Breast epithelium (tissue), 4 donors: Measurements from ENCODE around the gene EP400. TPM values are rescaled to one million over a fixed set of nuclear protein-coding genes. Genes with fewer than 3 reads are reported as not detected.

Experiments
- DNase-seq, 2 donors: peaks; one replicate each; pipeline ENCODE4 v3.0.0-alpha.2; 2019; ENCODE audit warnings: low spot score in 2 of 2
- H3K27ac ChIP-seq, 2 donors: fragments of 200-600 bp; sonication (generic) in 1 of 2; one replicate each; pipeline ENCODE4 v1.5.1; 2016 to 2019; ENCODE audit warnings: mild to moderate bottlenecking in 1 of 2
- H3K27me3 ChIP-seq, 2 donors: fragments of 200-600 bp; sonication (generic) in 1 of 2; one replicate each; pipeline versions ENCODE4 v1.5.1 to v1.6.0; 2017 to 2019; ENCODE audit warnings: control low read depth in 1 of 2, mild to moderate bottlenecking in 1 of 2
- H3K36me3 ChIP-seq: fragments of 200-600 bp; one replicate; pipeline ENCODE4 v1.5.1; 2019
- H3K4me1 ChIP-seq, 2 donors: fragments of 200-600 bp; sonication (generic); one replicate each; pipeline ENCODE4 v1.5.1; 2016 to 2019; ENCODE audit warnings: control low read depth in 1 of 2
- H3K4me3 ChIP-seq, 3 donors: fragments of 200-600 bp; sonication (generic); 1 replicate in 2 of 3; 2 replicates in 1 of 3; pipeline ENCODE4 v1.5.1; 2016 to 2019; ENCODE audit warnings: mild to moderate bottlenecking in 3 of 3, moderate library complexity in 2 of 3
- H3K9me3 ChIP-seq, 2 donors: fragments of 200-600 bp; sonication (generic) in 1 of 2; one replicate each; pipeline ENCODE4 v1.5.1; 2016 to 2019; ENCODE audit warnings: control low read depth in 1 of 2
- POLR2A ChIP-seq: fragments of 450-650 bp; IDR thresholded peaks from one replicate; pipeline ENCODE4 v1.6.1; 2016; ENCODE audit warnings: antibody characterized with exemption, mild to moderate bottlenecking, moderate library complexity
- POLR2AphosphoS5 ChIP-seq, 3 donors: sonication (generic); formaldehyde crosslinking; IDR thresholded peaks; one replicate each; pipeline ENCODE4 v1.6.1; 2017; ENCODE audit warnings: antibody characterized with exemption in 3 of 3
- intact Hi-C: fragments of 100-400 bp; cut with DNase I; formaldehyde crosslinking; loops from one replicate; pipeline ENCODE4 v1.15.1; 2023; ENCODE audit warnings: low total_unique reads
- total RNA-seq, 3 donors: library from RNA; depleted of rRNA; stranded (reverse); fragments of >200 nt; gene quantifications; one replicate each; pipeline ENCODE4 v1.1.0, GENCODE V29; 2016
- TF ChIP-seq, protein P1 (sequence below), 3 donors: fragments of 450-650 bp; IDR thresholded peaks; one replicate each; pipeline ENCODE4 v1.5.1; 2016 to 2017; ENCODE audit warnings: antibody characterized with exemption in 3 of 3, mild to moderate bottlenecking in 3 of 3, moderate library complexity in 3 of 3

EP400 gene
- total RNA-seq, 3 donors from 2014 or later: 20.3 to 27.2 (median 24.4) TPM

DNA sequence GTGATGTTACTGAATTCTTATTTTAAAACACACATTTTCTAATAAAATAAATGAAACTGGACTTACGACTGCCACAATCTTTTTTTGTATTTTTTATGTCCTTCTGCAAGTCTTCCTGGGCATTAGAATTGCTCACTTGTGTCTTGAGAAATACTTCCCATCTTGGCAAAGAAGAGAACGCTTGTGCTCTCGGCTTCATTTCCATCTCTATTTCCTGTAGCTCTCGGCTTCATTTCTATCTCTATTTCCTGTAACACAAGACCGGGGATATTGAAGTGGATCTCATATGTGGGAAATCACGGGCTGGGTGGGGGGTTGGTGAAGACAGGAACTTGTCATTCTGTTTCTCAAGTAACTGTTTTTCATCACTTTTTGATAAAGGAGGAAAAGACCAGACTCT lies 77.9 kb downstream of the EP400 start:
- Histone ChIP-seq H3K36me3 (peaks cover 14% of the 10 kb centered on the region), H3K27ac (no peak overlapping the region), H3K4me3 (no peak overlapping the region), H3K9me3 (no peaks in the 10 kb centered on the region), H3K4me1 (no peaks in the 10 kb centered on the region), H3K27me3 (no peaks in the 10 kb centered on the region)
- DNase-seq: no peak
- TF ChIP-seq POLR2AphosphoS5 (IDR thresholded peaks at IDR 0.05): no peak
- TF ChIP-seq, protein P1, sequence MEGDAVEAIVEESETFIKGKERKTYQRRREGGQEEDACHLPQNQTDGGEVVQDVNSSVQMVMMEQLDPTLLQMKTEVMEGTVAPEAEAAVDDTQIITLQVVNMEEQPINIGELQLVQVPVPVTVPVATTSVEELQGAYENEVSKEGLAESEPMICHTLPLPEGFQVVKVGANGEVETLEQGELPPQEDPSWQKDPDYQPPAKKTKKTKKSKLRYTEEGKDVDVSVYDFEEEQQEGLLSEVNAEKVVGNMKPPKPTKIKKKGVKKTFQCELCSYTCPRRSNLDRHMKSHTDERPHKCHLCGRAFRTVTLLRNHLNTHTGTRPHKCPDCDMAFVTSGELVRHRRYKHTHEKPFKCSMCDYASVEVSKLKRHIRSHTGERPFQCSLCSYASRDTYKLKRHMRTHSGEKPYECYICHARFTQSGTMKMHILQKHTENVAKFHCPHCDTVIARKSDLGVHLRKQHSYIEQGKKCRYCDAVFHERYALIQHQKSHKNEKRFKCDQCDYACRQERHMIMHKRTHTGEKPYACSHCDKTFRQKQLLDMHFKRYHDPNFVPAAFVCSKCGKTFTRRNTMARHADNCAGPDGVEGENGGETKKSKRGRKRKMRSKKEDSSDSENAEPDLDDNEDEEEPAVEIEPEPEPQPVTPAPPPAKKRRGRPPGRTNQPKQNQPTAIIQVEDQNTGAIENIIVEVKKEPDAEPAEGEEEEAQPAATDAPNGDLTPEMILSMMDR (IDR thresholded peaks at IDR 0.05): no peak
- TF ChIP-seq POLR2A: no peak
- intact Hi-C loops: no loop called here

DNA sequence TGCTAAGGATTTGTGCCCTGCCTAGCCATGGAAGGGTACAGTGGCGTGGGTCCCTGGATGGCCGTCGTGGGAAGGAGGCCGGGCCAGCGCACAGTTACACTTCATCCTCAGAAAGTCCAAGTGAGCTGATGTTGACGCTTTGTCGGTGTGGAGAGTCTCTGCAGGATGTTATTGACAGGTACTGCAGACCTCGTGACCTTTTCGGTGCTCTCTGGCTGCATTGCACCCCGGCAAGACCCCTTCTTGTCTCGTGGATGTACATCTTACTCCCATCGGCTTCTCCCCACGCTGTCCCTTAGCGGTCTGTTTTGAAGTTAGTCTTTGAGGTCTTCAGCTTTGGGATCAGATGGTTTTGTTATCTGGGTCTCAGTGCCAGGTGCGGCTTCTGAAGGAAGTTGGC lies 78.4 kb downstream of the EP400 start:
- no peak for DNase-seq
- intact Hi-C loops: no loop called here

DNA sequence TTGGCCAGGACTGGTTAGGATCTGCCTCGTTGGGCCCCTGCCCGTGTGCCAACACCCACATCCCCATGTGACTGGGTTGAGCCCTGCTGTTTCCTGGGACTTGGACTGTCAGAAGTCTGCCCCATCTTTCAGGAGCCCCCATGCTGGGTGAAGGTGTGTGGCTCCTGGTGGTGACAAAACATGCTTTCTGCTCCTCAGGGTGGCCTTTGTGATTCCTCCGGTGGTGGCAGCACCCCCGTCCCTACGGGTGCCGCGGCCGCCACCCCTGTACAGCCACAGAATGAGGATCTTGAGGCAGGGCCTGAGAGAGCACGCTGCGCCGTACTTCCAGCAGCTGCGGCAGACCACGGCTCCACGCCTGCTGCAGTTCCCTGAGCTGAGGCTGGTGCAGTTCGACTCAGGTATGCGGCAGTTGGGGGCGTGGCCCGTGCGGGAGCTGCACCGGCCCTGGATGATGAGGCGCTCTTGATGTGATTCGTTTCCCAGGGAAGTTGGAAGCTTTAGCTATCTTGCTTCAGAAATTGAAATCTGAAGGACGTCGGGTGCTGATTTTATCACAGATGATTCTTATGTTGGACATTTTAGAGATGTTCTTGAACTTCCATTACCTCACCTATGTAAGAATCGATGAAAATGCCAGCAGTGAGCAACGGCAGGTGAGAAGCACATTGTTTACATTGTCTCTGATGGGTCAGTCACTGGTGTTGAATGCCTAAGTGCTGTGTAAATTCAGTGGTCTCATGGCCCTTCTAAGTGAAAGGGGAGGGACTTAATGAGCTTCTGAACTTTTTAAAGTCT lies 80.0 kb downstream of the EP400 start:
- intact Hi-C loops: no loop called here
- peaks cover 9% of the 10 kb centered on the region for H3K36me3 ChIP-seq
- no peak for DNase-seq

More for the DNA sequence above, 78.4 kb downstream of the EP400 start:
- Histone ChIP-seq H3K27ac (no peak overlapping the region), H3K4me3 (no peak overlapping the region), H3K36me3 (peaks cover 14% of the 10 kb centered on the region), H3K9me3 (no peaks in the 10 kb centered on the region), H3K27me3 (no peaks in the 10 kb centered on the region), H3K4me1 (no peaks in the 10 kb centered on the region)
- TF ChIP-seq, protein P1 (IDR thresholded peaks at IDR 0.05): no peak
- no peak for TF ChIP-seq POLR2A
- no peak for TF ChIP-seq POLR2AphosphoS5 (IDR thresholded peaks at IDR 0.05)

DNA sequence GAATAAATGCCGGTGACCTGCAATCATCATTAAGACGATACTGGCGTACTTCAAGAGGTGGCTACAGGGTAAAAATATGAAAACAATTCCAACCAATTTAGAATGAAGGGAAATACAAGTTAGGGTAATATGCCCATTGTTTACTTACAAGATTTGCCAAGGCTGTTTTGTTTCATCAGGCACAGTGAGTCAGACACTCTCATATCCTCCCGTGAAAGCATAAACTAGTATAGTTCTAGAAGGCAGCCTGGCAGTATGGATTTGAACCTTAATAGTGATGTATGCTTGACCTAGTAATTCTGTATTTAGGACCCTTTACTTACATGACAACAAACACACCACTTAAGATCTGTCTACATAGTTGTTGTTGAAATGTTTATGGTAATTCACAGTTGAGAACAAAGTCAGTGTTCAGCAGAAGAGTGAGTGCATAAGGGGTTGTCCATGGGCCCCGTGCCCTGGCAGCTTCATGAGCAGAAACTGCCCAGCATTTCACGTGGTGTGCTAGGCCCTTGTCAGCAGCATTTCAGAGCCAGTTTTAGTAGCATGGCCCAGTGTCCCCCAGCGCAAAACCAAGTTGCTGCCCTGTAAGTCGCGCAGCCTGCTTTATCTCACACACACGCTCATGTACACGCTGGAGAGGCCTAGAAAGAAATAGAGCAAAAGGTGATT lies 80.8 kb downstream of the EP400 start:
- TF ChIP-seq POLR2AphosphoS5 (IDR thresholded peaks at IDR 0.05): no peak
- no peak for TF ChIP-seq POLR2A
- TF ChIP-seq, protein P1 (IDR thresholded peaks at IDR 0.05): no peak
- Histone ChIP-seq H3K27ac (no peak overlapping the region), H3K4me3 (no peak overlapping the region), H3K4me1 (no peaks in the 10 kb centered on the region), H3K27me3 (no peaks in the 10 kb centered on the region), H3K9me3 (no peaks in the 10 kb centered on the region), H3K36me3 (peaks cover 9% of the 10 kb centered on the region)
- no peak for DNase-seq
- intact Hi-C loops: no loop called here

More for the DNA sequence above, 80.0 kb downstream of the EP400 start:
- Histone ChIP-seq H3K9me3 (no peaks in the 10 kb centered on the region), H3K27me3 (no peaks in the 10 kb centered on the region), H3K27ac (no peak overlapping the region), H3K4me3 (no peak overlapping the region), H3K4me1 (no peaks in the 10 kb centered on the region)
- TF ChIP-seq, protein P1 (IDR thresholded peaks at IDR 0.05): no peak
- TF ChIP-seq POLR2A (no peak), POLR2AphosphoS5 (IDR thresholded peaks at IDR 0.05) (no peak)

DNA sequence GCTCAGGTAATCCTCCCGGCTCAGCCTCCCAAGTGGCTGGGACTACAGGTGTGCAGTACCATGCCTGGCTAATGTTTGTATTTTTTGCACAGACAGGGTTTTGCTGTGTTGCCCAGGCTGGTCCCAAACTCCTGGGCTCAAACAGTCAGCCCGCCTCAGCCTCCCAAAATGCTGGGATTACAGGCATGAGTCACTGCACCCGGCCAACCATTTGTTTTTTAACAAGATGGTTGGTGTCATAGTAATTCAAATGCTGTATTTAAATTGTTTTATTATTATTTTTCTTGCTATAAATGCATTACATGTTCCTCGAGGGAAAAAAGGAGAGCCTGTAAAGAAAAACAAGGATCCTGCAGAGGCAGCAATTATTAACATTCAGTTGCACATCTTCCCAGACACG lies 83.9 kb downstream of the EP400 start:
- intact Hi-C loops: no loop called here
- H3K4me3 ChIP-seq: no peak overlapping the region
- H3K27ac ChIP-seq: no peak overlapping the region
- H3K4me1 ChIP-seq: no peaks in the 10 kb centered on the region
- DNase-seq: no peak
- no peaks in the 10 kb centered on the region for H3K9me3 ChIP-seq
- peaks cover 2% of the 10 kb centered on the region for H3K36me3 ChIP-seq
- no peak for TF ChIP-seq POLR2A
- TF ChIP-seq, protein P1 (IDR thresholded peaks at IDR 0.05): no peak
- TF ChIP-seq POLR2AphosphoS5 (IDR thresholded peaks at IDR 0.05): no peak
- H3K27me3 ChIP-seq: no peaks in the 10 kb centered on the region
